Measurements from ENCODE around the gene SLC39A11. TPM values are rescaled to one million over a fixed set of nuclear protein-coding genes. Genes with fewer than 3 reads are reported as not detected.
"Not testable (repeated sequence)": the region's sequence is repeated elsewhere in the genome, so short reads cannot be mapped to it uniquely, and the experiment has no call there.

SLC39A11 gene
- total RNA-seq, 1 donor from 2014 or later: 26.0 TPM

GRCh38 chr17:72764632-72765041, 327.9 kb downstream of the SLC39A11 start:
- H3K4me3 Mint-ChIP-seq: no peak overlapping the region
- peaks cover 23% of the 10 kb centered on the region for H3K9me3 Mint-ChIP-seq
- H3K27ac Mint-ChIP-seq: no peak overlapping the region
- no peak for DNase-seq (ENCODE audit: low spot score in 2 of 2, unreplicated experiment in 2 of 2)
- no peaks in the 10 kb centered on the region for H3K27me3 Mint-ChIP-seq (ENCODE audit: low read depth)
- no peaks in the 10 kb centered on the region for H3K4me1 Mint-ChIP-seq
- no peak for TF ChIP-seq CTCF (IDR thresholded peaks at IDR 0.05; ENCODE audit: unreplicated experiment)
- peaks cover 8% of the 10 kb centered on the region for H3K36me3 Mint-ChIP-seq

GRCh38 chr17:72763981-72764380, 328.5 kb downstream of the SLC39A11 start:
- no peak for DNase-seq (ENCODE audit: low spot score in 2 of 2, unreplicated experiment in 2 of 2)
- Mint-ChIP-seq H3K27ac (no peak overlapping the region), H3K9me3 (peaks cover 20% of the 10 kb centered on the region), H3K27me3 (ENCODE audit: low read depth) (no peaks in the 10 kb centered on the region), H3K36me3 (peaks cover 5% of the 10 kb centered on the region), H3K4me3 (no peak overlapping the region), H3K4me1 (no peaks in the 10 kb centered on the region)
- TF ChIP-seq CTCF (IDR thresholded peaks at IDR 0.05; ENCODE audit: unreplicated experiment): no peak

GRCh38 chr17:72761893-72762575, 330.5 kb downstream of the SLC39A11 start:
- DNase-seq (ENCODE audit: low spot score in 2 of 2, unreplicated experiment in 2 of 2); H3K27me3 Mint-ChIP-seq (ENCODE audit: low read depth); H3K4me1 Mint-ChIP-seq; H3K9me3 Mint-ChIP-seq; H3K36me3 Mint-ChIP-seq; H3K27ac Mint-ChIP-seq; H3K4me3 Mint-ChIP-seq: not testable (repeated sequence)

- Mint-ChIP-seq H3K27me3 (ENCODE audit: low read depth) (no peaks in the 10 kb centered on the region), H3K4me1 (no peaks in the 10 kb centered on the region), H3K4me3 (no peak overlapping the region), H3K9me3 (peaks cover 3% of the 10 kb centered on the region), H3K36me3 (peaks cover under 1% of the 10 kb centered on the region), H3K27ac (no peak overlapping the region)
- no peak for TF ChIP-seq CTCF (IDR thresholded peaks at IDR 0.05; ENCODE audit: unreplicated experiment)
- no peak for DNase-seq (ENCODE audit: low spot score in 2 of 2, unreplicated experiment in 2 of 2)
Measured at GRCh38 chr17:72761431-72761830, 331.1 kb downstream of the SLC39A11 start.

- Mint-ChIP-seq H3K9me3 (peaks cover 6% of the 10 kb centered on the region), H3K27me3 (ENCODE audit: low read depth) (no peaks in the 10 kb centered on the region), H3K4me3 (no peak overlapping the region), H3K27ac (no peak overlapping the region), H3K4me1 (no peaks in the 10 kb centered on the region), H3K36me3 (peaks cover 2% of the 10 kb centered on the region)
- TF ChIP-seq CTCF (IDR thresholded peaks at IDR 0.05; ENCODE audit: unreplicated experiment): no peak
- DNase-seq (ENCODE audit: low spot score in 2 of 2, unreplicated experiment in 2 of 2): no peak
Measured at GRCh38 chr17:72760368-72760767, 332.1 kb downstream of the SLC39A11 start.

- peaks cover 6% of the 10 kb centered on the region for H3K9me3 Mint-ChIP-seq
- no peak overlapping the region for H3K27ac Mint-ChIP-seq
- peaks cover 2% of the 10 kb centered on the region for H3K36me3 Mint-ChIP-seq
- H3K4me1 Mint-ChIP-seq: no peaks in the 10 kb centered on the region
- no peak for TF ChIP-seq CTCF (IDR thresholded peaks at IDR 0.05; ENCODE audit: unreplicated experiment)
- no peaks in the 10 kb centered on the region for H3K27me3 Mint-ChIP-seq (ENCODE audit: low read depth)
- no peak overlapping the region for H3K4me3 Mint-ChIP-seq
- DNase-seq (ENCODE audit: low spot score in 2 of 2, unreplicated experiment in 2 of 2): no peak
Measured at GRCh38 chr17:72759301-72759700, 333.2 kb downstream of the SLC39A11 start.
